Lower leg skin (tissue), 3 donors: Measurements from ENCODE around the gene NOL4L.

Source experiments
- CTCF ChIP-seq, 3 donors: fragments of 450-650 bp; IDR thresholded peaks; one replicate each; pipeline ENCODE4 v1.5.1; 2016; ENCODE audit warnings: antibody characterized with exemption in 3 of 3, mild to moderate bottlenecking in 3 of 3, moderate library complexity in 2 of 3
- POLR2A ChIP-seq, 2 donors: fragments of 450-650 bp; IDR thresholded peaks; one replicate each; pipeline ENCODE4 v1.6.1; 2016 to 2017; ENCODE audit warnings: antibody characterized with exemption in 2 of 2, mild to moderate bottlenecking in 1 of 2, moderate library complexity in 1 of 2

GRCh38 chr20:32490942-32491763 is 94.0 kb downstream of the NOL4L start:
- TF ChIP-seq CTCF (IDR thresholded peaks at IDR 0.05) (no peak), POLR2A (IDR thresholded peaks at IDR 0.05) (no peak)
